DND-41 (cell line): ENCODE data around the gene NANOS2.

Source experiments
- ATAC-seq: fragments of 200-7000 bp; cut with Tn5 transposase; 3 replicates; pipeline ENCODE4 v1.9.1; 2021; ENCODE audit warnings: low read depth; ENCODE audit not compliant: insufficient read depth
- DNase-seq: peaks from one replicate; pipeline ENCODE4 v3.0.0-alpha.2; 2020
- H2AFZ ChIP-seq: 2 replicates; pipeline ENCODE4 v1.6.0; 2012; ENCODE audit warnings: low read depth, low read length
- H3K27ac ChIP-seq: 2 replicates; pipeline ENCODE4 v1.5.1; 2012; ENCODE audit warnings: low read length, inconsistent platforms
- H3K27me3 ChIP-seq: fragments of 200-600 bp; sonication (generic); 2 replicates; pipeline ENCODE4 v1.6.0; 2012; ENCODE audit warnings: low read length, mild to moderate bottlenecking, inconsistent platforms; ENCODE audit not compliant: insufficient read depth, poor library complexity
- H3K36me3 ChIP-seq: 2 replicates; pipeline ENCODE4 v1.5.1; 2012; ENCODE audit warnings: low read length, inconsistent platforms; ENCODE audit not compliant: insufficient read depth
- H3K4me1 ChIP-seq: 2 replicates; pipeline ENCODE4 v1.5.1; 2012; ENCODE audit warnings: mild to moderate bottlenecking, low read length; ENCODE audit not compliant: insufficient read depth
- H3K4me2 ChIP-seq: 2 replicates; pipeline ENCODE4 v1.6.0; 2012; ENCODE audit warnings: mild to moderate bottlenecking, moderate library complexity, low read length, inconsistent platforms; ENCODE audit not compliant: insufficient read depth
- H3K4me3 ChIP-seq, 2 experiments: fragments of 200-600 bp in 1 of 2; shearing (Covaris generic) in 1 of 2; 2 replicates each; pipeline ENCODE4 v1.5.1; 2012 to 2016; ENCODE audit warnings: inconsistent platforms in 2 of 2, low read length in 2 of 2, mild to moderate bottlenecking in 2 of 2, low read depth in 1 of 2, moderate library complexity in 1 of 2
- H3K79me2 ChIP-seq: 2 replicates; pipeline ENCODE4 v1.6.0; 2012; ENCODE audit warnings: low read length, inconsistent platforms; ENCODE audit not compliant: insufficient read depth
- H3K9ac ChIP-seq: 2 replicates; pipeline ENCODE4 v1.6.0; 2012; ENCODE audit warnings: low read depth, mild to moderate bottlenecking, inconsistent platforms, low read length, moderate library complexity
- H3K9me3 ChIP-seq: 2 replicates; pipeline ENCODE4 v1.5.1; 2012; ENCODE audit warnings: low read length, moderate library complexity, mild to moderate bottlenecking, inconsistent platforms; ENCODE audit not compliant: insufficient read depth, severe bottlenecking
- H4K20me1 ChIP-seq: 2 replicates; pipeline ENCODE4 v1.6.0; 2012; ENCODE audit warnings: low read length; ENCODE audit not compliant: insufficient read depth
- CTCF ChIP-seq: IDR thresholded peaks from 2 replicates; pipeline ENCODE4 v1.5.1; 2012; ENCODE audit warnings: borderline replicate concordance, low read length, moderate library complexity, mild to moderate bottlenecking; ENCODE audit not compliant: poor library complexity, severe bottlenecking; ENCODE audit errors: extremely low read depth
- EZH2 ChIP-seq: IDR thresholded peaks from 3 replicates; pipeline ENCODE4 v1.6.1; 2012; ENCODE audit warnings: borderline replicate concordance, low read depth, mild to moderate bottlenecking, moderate library complexity, low read length, inconsistent platforms; ENCODE audit not compliant: severe bottlenecking

Gene NANOS2

DNA sequence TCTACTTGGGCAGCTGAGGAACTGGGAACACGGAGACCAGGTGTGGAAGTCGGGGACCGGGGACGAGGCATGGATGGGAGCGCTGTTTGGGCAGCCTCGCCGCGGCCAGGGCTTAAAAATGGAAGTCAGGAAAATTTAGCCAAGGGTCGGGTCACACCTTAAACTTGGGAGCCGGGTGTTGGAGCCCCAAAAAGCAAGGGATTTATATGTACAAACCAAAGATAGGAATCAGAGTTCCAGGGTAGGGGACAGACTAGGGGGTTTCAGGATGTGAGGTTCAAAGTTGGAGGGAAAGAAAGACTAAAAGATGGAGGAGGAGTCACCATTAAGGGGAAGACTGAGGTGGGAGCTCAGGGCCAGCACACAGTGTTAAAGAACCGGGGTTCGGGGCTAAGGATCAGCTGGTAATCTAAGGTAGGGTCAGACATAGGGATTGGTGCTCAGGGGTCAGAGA lies 49.9 kb downstream of the NANOS2 start:
- Histone ChIP-seq H3K36me3 (peaks cover 12% of the 10 kb centered on the region), H3K4me1 (peaks cover 26% of the 10 kb centered on the region), H3K27me3 (no peaks in the 10 kb centered on the region), H3K9ac (no peak overlapping the region), H4K20me1 (no peaks in the 10 kb centered on the region), H3K79me2 (peaks cover 32% of the 10 kb centered on the region), H3K4me3 (no peak overlapping the region), H3K27ac (no peak overlapping the region), H2AFZ (no peak overlapping the region), H3K4me2 (no peak overlapping the region), H3K9me3 (no peaks in the 10 kb centered on the region)
- TF ChIP-seq CTCF (no peak), EZH2 (no peak)
- ATAC-seq (no peak), DNase-seq (no peak)

- Histone ChIP-seq H3K9ac (peak within 1 kb of the TSS; percentile 51), H3K4me1 (peaks cover 26% of the 10 kb centered on the region), H3K9me3 (no peaks in the 10 kb centered on the region), H3K27me3 (no peaks in the 10 kb centered on the region), H2AFZ (peak within 1 kb of the TSS; percentile 93), H3K27ac (peak within 1 kb of the TSS; percentile 61), H4K20me1 (no peaks in the 10 kb centered on the region), H3K36me3 (peaks cover 18% of the 10 kb centered on the region), H3K79me2 (peaks cover 37% of the 10 kb centered on the region), H3K4me2 (peak within 1 kb of the TSS; percentile 77), H3K4me3 (peak within 1 kb of the TSS; percentile 27 to 74; a peak in 3 of 4 replicates)
- DNase-seq: no peak
- no peak for ATAC-seq
- TF ChIP-seq CTCF (peak; percentile 18), EZH2 (no peak)
Observed at GRCh38 chr19:45863840-45864628, 50.5 kb downstream of the NANOS2 start, which contains the start of gene FOXA3. Gene FOXA3 (plus strand): TSS chr19:45864326. CDS start chr19:45864457, 131 bp downstream.

GRCh38 chr19:45863335-45863839 lies 51.2 kb downstream of the NANOS2 start:
- Histone ChIP-seq H3K9ac (peak overlapping the region; percentile 51), H3K4me1 (peaks cover 26% of the 10 kb centered on the region), H2AFZ (peak overlapping the region; percentile 93), H3K27me3 (no peaks in the 10 kb centered on the region), H3K36me3 (peaks cover 23% of the 10 kb centered on the region), H3K4me3 (peak overlapping the region; percentile 27 to 74; a peak in 3 of 4 replicates), H3K4me2 (peak overlapping the region; percentile 77), H3K27ac (peak overlapping the region; percentile 61), H3K9me3 (no peaks in the 10 kb centered on the region), H4K20me1 (no peaks in the 10 kb centered on the region), H3K79me2 (peaks cover 42% of the 10 kb centered on the region)
- TF ChIP-seq CTCF (no peak), EZH2 (no peak)
- ATAC-seq: no peak
- no peak for DNase-seq
